Colonic mucosa (tissue), 4 donors: Measurements from ENCODE around the gene PCSK1N. TPM values are rescaled to one million over a fixed set of nuclear protein-coding genes. Genes with fewer than 3 reads are reported as not detected.

Source experiments
- DNase-seq: peaks from one replicate; pipeline ENCODE4 v3.0.0-alpha.2; 2020
- H3K27ac ChIP-seq: fragments of 200-600 bp; one replicate; pipeline ENCODE4 v1.8.0; 2021
- H3K27me3 ChIP-seq: fragments of 200-600 bp; one replicate; pipeline ENCODE4 v1.8.0; 2021
- H3K36me3 ChIP-seq: fragments of 200-600 bp; one replicate; pipeline ENCODE4 v1.8.0; 2021
- H3K4me1 ChIP-seq: fragments of 200-600 bp; one replicate; pipeline ENCODE4 v1.8.0; 2021; ENCODE audit warnings: mild to moderate bottlenecking
- H3K4me3 ChIP-seq: fragments of 200-600 bp; one replicate; pipeline ENCODE4 v1.8.0; 2021
- H3K9ac ChIP-seq, 2 donors: one replicate each; pipeline ENCODE4 v1.7.0; 2013; ENCODE audit warnings: control low read depth in 2 of 2, low read depth in 2 of 2, low read length in 2 of 2
- H3K9me3 ChIP-seq: fragments of 200-600 bp; one replicate; pipeline ENCODE4 v1.8.0; 2021
- intact Hi-C: fragments of 100-400 bp; cut with DNase I; formaldehyde crosslinking; loops from one replicate; pipeline ENCODE4 v1.14.1; 2022
- total RNA-seq, 2 donors: library from RNA; stranded (reverse); fragmentation: NEBNext Ultra II Directional in 1 of 2; extraction: Animal tissue kit (Norgen Biotek cat#: 25700) in 1 of 2; gene quantifications; one replicate each; pipeline ENCODE4 v1.2.1, GENCODE V29; 2021
- TF ChIP-seq, protein P1 (sequence below): fragments of 200-600 bp; IDR thresholded peaks from one replicate; pipeline ENCODE4 v1.8.0; 2022; ENCODE audit warnings: antibody characterized with exemption, mild to moderate bottlenecking
- donor health status: healthy.
- donor health status: DM: no; HTN: no; CAD: no.
- donor health status: DM: no; HTN: no; CAD: no.

PCSK1N gene
- total RNA-seq, 2 donors from 2014 or later = 6.0 to 10.1 TPM

GRCh38 chrX:48785540-48786214, 49.7 kb downstream of the PCSK1N start:
- Histone ChIP-seq H3K36me3 (no peaks in the 10 kb centered on the region), H3K9ac (no peak overlapping the region), H3K27me3 (peaks cover 4% of the 10 kb centered on the region), H3K27ac (no peak overlapping the region), H3K9me3 (no peaks in the 10 kb centered on the region), H3K4me1 (no peaks in the 10 kb centered on the region), H3K4me3 (no peak overlapping the region)
- intact Hi-C loops = no loop called here
- no peak for DNase-seq
- TF ChIP-seq, protein P1, sequence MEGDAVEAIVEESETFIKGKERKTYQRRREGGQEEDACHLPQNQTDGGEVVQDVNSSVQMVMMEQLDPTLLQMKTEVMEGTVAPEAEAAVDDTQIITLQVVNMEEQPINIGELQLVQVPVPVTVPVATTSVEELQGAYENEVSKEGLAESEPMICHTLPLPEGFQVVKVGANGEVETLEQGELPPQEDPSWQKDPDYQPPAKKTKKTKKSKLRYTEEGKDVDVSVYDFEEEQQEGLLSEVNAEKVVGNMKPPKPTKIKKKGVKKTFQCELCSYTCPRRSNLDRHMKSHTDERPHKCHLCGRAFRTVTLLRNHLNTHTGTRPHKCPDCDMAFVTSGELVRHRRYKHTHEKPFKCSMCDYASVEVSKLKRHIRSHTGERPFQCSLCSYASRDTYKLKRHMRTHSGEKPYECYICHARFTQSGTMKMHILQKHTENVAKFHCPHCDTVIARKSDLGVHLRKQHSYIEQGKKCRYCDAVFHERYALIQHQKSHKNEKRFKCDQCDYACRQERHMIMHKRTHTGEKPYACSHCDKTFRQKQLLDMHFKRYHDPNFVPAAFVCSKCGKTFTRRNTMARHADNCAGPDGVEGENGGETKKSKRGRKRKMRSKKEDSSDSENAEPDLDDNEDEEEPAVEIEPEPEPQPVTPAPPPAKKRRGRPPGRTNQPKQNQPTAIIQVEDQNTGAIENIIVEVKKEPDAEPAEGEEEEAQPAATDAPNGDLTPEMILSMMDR = no peak

GRCh38 chrX:48785186-48785539, 50.2 kb downstream of the PCSK1N start:
- no peak overlapping the region for H3K9ac ChIP-seq
- H3K27ac ChIP-seq = no peak overlapping the region
- intact Hi-C loops = no loop called here
- TF ChIP-seq, protein P1 = no peak
- no peaks in the 10 kb centered on the region for H3K9me3 ChIP-seq
- no peaks in the 10 kb centered on the region for H3K4me1 ChIP-seq
- peaks cover 4% of the 10 kb centered on the region for H3K27me3 ChIP-seq
- no peaks in the 10 kb centered on the region for H3K36me3 ChIP-seq
- DNase-seq = no peak
- no peak overlapping the region for H3K4me3 ChIP-seq

DNA sequence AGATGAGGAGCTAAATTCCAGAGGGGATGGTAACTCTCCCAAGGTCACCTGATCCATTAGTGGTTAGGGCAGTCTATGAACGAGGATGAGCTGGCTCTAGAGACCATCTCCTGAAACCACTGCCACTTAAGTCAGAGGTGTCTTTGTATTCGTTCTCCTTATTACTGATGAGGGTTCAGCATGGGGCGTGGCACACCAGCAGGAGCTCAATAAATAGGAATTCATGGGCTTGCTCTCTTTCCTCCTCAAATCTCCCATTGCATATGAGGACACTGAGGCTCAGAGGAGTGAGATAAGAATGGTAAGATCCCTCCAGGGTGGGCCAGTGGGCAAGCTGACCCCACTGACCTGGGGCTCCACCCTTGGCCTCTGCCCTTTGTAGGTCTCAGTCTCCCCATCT, 50.7 kb downstream of the PCSK1N start:
- H3K27ac ChIP-seq = no peak overlapping the region
- no peak overlapping the region for H3K4me3 ChIP-seq
- H3K27me3 ChIP-seq = peaks cover 4% of the 10 kb centered on the region
- TF ChIP-seq, protein P1 = no peak
- no peaks in the 10 kb centered on the region for H3K4me1 ChIP-seq
- no peaks in the 10 kb centered on the region for H3K9me3 ChIP-seq
- no peak overlapping the region for H3K9ac ChIP-seq
- DNase-seq = no peak
- intact Hi-C loops = no loop called here
- H3K36me3 ChIP-seq = no peaks in the 10 kb centered on the region

- DNase-seq = no peak
- intact Hi-C loops = no loop called here
- Histone ChIP-seq H3K9me3 (no peaks in the 10 kb centered on the region), H3K27me3 (peaks cover 4% of the 10 kb centered on the region), H3K9ac (no peak overlapping the region), H3K36me3 (no peaks in the 10 kb centered on the region), H3K4me1 (no peaks in the 10 kb centered on the region), H3K27ac (no peak overlapping the region), H3K4me3 (no peak overlapping the region)
- TF ChIP-seq, protein P1 = no peak
These were observed 52.6 kb downstream of the PCSK1N start for GRCh38 chrX:48782795-48783194.

GRCh38 chrX:48782216-48782615, 53.2 kb downstream of the PCSK1N start:
- TF ChIP-seq, protein P1 = no peak
- no peak overlapping the region for H3K27ac ChIP-seq
- no peak overlapping the region for H3K9ac ChIP-seq
- intact Hi-C loops = no loop called here
- H3K4me1 ChIP-seq = no peaks in the 10 kb centered on the region
- no peak overlapping the region for H3K4me3 ChIP-seq
- DNase-seq = no peak
- H3K27me3 ChIP-seq = no peaks in the 10 kb centered on the region
- H3K36me3 ChIP-seq = no peaks in the 10 kb centered on the region
- H3K9me3 ChIP-seq = no peaks in the 10 kb centered on the region
